ENCODE results near the gene PRM3.

PRM3 gene

DNA sequence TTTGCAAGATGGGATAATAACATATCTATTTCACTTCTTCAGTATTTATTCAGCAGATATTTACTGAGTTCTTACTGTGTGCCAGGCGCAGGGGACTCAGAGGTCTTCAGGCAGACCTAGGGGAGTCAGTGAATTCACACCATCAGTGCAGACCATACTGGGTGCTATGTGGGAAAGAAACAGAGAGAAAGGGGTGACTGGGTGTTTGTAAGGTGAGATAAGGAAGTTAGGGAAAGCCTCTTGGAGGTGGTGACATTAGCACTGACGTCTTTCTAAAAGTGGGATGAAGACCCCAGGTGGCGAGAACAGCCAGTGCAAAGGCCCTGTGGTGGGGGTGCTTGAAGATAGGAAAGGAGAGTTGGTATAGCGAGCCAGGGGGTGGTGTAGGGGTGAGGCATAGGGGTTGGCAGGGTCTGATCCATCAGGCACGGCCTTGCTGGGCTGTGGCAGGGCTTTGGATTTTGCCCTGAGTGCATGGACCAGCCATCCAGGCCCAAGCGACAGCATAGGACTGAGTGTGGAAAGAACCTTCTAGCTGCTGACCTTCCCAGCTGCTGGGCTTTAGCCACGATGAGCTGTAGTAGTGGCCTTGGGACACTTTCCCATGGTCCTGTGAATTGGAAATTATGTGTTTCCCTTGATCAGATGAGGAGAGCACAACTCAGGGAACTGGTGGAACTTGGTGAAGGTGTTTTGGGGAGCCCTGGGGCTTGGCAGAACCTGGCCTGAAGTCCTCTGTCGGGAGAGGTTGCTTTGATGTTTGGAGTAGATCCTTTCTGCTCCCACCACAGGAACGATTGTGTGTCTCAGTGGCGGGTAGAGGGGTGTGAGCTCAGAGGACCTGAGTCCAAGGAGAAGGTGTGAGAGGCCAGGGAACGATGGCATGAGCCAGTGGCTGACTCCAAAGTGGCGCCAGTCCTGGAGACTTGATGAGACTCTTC is 13.5 kb downstream of the PRM3 start:
- FAIRE-seq (no peak), DNase-seq (ENCODE audit: low spot score) (no peak)

DNA sequence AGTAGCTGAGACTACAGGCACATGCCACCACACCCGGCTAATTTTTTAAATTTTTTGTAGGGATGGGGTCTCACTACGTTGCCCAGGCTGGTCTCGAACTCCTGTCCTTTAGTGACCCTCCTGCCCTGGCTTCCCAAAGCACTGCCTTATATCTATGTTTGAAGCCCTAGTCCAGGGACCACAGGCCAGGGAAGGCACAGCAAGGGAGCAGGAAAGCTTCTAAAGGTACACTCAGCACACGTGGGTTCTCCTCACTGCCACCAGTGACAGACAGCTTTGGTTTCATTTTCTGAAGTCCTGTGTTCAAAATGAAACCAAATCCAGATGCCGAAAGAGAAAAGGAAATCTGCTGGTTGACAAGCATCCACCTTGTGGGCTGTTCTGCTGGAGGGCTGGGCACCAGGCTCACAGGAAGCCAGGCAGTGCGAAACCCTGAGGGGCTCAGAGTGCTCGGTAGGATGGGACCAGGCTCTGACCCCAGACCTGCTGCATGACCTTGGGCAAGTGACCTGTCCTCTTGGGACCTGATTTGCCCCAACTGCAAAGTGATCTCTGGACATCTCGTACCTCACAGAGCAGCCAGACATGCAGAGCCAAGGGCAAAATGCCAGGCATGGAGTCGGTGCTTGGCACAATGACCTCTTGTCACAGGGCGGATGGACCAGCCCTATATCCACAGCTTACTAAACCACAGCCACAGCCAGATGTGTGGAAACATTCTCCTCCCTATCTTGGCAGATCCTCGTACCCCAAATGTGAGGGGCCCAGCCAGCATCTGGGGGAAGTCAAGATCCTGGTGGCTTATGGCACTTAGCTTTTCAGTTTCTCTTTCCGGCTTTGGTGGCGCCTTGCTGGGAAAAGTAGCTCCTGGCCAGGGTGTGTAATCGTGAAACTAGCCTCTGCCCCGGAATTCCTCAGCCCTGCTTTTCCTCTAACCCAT is 14.6 kb downstream of the PRM3 start:
- DNase-seq (ENCODE audit: low spot score) (no peak), FAIRE-seq (no peak)

DNA sequence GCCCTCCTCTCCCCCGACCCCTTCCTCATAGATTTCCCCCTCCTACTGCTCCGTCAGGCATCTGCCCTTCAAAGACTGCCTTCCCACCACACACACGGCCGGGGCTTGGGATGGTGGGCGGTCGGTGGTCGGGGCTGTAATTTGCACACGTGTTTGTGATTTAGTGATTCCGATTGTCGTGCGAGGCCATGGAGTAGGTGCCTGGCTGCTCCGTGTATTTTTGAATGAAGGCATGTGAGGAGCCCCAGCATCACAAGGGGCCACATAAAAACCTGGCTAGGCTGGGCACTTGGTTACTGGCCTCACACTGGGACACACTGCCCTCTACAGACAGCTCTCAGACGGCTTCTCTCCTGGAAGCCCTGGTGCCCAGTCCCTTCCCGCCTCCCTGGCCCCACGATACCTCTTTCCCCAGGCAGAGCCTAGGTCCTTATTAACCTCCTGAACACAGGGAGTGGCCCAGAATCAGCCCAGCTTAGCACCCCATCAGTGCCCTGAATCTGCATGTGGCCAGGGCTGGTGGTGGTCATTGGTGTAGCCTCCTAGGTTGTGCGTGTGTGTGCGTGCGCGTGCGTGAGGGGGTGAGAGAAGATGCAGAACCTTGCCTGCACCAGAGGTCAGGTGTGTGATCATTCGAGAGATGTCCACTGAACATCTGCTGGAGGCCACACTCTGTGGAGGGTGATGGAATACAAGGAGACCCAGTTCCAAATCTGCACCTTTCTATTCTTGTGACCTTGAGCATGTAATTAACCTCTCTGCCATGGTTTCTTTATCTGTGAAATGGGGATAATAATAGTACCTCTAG is 16.1 kb downstream of the PRM3 start:
- DNase-seq (ENCODE audit: low spot score) (peak; percentile 62), FAIRE-seq (no peak)

DNA sequence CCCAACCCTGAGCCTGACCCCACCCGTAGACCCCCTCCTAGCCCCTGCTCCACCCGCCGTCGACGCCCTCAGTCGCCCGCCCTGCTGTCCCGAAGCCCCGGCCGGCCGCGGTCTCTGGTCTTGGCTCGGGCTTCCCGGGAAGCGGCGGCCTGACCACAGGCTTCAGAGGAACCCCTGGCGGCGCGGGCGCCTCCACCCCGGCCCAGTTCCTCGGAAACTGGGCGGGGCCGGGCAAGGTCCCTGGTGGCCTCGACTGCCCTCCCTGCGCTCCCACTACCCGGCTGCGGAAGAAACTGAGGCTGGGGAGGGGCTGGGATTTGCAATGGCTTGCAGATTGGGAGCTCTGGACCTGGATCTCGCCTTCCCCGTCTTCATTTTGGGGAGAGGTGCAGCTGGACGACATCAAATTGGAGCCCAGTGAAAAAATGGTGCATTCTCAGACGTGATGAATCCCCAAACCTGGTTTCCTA is 16.7 kb downstream of the PRM3 start:
- no peak for FAIRE-seq
- DNase-seq (ENCODE audit: low spot score): peak; percentile 28

DNA sequence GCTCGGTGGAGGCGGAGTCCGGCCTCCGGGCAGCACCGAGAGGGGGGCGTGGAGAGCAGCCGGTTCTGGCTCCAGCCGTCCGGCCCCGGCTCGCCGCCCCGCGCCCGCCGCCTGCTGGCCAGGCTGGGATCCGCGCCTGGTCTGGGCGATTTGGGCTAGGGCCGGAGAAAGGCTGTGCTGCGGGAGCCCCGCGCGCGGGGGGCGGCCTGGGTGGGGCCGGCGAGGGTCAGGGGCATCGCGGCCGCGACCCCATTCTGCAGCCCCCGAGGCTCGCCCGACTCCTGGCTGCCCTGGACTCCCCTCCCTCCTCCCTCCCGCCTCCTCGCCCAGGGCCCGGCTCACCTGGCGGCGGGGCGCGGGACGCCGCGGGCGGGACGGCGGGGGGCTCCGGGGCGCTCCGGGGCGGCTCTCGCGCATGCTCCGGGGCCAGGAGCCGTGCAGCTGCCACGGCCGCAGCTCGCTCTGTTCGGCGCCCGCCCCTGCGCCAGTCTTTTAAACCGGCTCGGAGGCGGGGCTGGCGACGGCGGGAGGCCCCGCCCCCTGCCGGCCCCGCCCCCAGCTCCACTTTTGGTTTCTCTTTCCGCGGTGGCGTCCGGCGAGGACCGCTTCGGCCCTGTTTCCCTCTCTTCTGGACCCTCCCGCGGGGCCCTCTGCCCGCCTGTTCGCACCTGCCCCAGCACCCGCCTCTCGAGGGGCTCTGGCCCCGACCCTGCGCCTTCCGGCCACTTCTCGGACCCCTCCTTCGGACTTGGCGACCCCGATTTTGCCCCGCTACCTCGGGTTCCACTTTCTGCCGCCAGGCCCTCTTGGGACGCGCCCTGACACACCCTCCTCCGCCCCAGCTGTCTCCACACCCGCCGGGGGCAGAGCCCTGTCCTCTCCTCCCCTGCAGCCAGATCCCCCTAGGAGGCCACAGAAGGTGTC is 17.4 kb downstream of the PRM3 start, which contains the start of gene SOCS1:
SOCS1 (minus strand) TSS at position 468 of the 924 bp plus-strand sequence. CDS start 726 bp downstream, outside the sequence.
- FAIRE-seq: no peak
- DNase-seq (ENCODE audit: low spot score): peak; percentile 68

DNA sequence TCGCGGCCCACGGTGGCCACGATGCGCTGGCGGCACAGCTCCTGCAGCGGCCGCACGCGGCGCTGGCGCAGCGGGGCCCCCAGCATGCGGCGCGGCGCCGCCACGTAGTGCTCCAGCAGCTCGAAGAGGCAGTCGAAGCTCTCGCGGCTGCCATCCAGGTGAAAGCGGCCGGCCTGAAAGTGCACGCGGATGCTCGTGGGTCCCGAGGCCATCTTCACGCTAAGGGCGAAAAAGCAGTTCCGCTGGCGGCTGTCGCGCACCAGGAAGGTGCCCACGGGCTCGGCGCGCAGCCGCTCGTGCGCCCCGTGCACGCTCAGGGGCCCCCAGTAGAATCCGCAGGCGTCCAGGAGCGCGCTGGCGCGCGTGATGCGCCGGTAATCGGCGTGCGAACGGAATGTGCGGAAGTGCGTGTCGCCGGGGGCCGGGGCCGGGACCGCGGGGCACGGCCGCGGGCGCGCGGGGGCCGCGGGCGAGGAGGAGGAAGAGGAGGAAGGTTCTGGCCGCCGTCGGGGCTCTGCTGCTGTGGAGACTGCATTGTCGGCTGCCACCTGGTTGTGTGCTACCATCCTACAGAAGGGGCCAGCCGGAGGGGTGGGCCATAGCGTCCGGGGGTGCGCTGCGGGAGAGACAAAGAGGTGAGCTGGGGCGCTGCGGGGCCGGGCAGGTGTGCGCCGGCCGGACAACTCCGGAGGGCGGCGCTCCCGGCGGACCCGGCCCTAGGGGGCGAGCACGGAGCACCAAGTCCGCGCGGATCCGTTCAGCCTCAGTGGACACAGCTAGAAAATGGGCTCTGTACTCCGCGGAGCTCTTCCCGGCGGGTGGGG is 18.3 kb downstream of the PRM3 start:
- no peak for FAIRE-seq

DNA sequence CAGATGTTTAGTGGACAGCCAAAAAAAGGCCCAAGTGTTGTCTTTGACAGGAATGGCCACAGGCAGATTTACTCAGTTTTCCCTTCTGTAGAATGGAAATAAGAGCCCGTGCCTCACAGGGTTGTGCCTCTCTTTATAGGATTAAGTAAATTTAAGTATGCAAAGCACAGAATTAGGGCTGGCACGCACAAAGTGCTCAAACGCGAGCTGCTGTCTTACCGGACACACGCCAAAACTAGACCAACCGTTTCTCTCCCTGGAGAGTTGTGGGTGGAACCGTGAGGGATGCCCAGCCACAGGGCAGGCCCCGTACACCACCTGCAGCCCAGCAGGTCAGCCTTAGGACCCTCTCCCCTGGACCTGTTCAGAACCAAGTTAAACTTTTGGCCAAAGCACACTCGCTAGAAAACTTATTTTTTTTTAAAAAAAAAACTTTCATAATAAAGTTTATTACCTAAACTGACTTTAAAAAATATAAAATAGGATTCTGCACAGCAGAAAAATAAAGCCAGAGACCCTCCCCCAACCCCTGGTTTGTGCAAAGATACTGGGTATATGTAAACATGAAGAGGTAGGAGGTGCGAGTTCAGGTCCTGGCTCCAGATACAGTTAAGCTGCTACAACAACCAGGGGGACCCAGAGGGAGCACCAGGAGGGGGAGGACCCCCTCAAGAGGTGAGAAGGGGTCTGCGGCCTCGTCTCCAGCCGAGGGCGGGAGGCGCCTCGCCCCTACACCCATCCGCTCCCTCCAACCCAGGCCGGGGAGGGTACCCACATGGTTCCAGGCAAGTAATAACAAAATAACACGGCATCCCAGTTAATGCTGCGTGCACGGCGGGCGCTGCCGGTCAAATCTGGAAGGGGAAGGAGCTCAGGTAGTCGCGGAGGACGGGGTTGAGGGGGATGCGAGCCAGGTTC is 19.2 kb downstream of the PRM3 start:
- FAIRE-seq: no peak
- no peak for DNase-seq (ENCODE audit: low spot score)

More for the DNA sequence above, 18.3 kb downstream of the PRM3 start:
- DNase-seq (ENCODE audit: low spot score): no peak

DNA sequence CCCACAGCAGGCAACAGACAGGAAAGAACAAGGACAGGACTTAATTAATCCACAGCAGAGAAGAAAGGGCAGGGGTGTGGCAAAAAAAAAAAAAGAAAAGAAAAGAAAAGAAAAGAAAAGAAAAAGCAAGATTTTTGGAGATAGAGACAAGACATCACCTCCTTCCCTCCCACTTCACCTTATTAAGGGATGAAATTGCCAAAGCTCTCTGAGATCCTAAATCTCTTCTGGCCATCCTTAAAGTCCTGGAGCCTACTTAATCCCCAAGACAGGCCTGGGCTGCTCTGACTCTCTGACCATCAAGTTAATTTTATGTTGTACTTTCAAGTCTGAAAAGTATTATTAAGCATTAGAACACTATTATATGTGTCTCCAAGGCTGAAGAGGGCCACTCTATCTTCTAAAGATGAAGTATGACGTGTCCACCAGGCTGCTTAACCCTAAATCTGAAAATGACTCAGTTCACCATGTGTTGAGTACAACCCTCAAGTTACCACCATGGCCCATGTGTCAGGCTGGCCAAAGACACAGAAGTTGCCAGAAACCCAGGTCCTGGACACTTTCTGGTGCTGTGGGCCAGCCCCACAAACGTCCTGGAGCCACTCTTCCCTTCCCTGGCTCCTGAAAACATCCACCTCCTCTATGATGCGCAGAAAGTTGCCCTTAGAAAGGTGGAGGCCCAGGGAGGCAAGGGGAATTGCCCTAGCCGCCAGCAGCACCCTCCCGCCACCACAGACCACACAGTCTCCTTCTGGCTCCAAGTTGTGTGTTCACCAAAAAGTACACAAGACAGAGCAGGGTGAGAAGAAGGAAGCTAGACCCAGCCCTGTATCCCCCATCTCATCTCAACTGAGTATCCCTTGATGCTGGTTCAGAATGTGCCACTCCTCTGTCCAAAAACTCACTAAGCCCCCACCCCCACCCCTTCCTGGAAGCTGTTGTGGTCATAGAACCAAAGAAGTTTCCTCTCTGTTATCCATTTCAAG is 20.1 kb downstream of the PRM3 start:
- FAIRE-seq: no peak

DNA sequence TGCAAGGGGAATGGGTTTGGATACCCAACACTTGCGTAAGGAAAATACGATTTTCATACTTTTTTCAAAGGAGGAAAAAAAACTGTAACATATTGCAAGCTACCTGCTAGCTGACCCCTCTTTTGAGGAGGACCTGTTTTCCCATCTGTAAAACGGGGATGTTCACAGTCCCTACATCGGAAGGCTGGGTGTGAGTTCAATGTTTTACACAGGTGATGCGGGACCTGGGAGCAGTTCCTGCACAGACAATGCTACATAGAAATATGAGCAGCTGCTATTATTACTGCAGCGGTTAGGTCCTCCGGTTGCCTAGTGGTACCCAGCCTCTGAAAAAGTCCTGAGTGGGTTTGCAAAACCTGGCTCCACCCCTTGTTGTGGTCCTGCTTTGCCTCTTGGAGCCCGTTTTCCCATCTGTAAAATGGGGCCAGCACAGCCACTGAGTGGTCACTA is 20.9 kb downstream of the PRM3 start:
- DNase-seq (ENCODE audit: low spot score) (no peak), FAIRE-seq (no peak)

More for the DNA sequence above, 20.1 kb downstream of the PRM3 start:
- no peak for DNase-seq (ENCODE audit: low spot score)

DNA sequence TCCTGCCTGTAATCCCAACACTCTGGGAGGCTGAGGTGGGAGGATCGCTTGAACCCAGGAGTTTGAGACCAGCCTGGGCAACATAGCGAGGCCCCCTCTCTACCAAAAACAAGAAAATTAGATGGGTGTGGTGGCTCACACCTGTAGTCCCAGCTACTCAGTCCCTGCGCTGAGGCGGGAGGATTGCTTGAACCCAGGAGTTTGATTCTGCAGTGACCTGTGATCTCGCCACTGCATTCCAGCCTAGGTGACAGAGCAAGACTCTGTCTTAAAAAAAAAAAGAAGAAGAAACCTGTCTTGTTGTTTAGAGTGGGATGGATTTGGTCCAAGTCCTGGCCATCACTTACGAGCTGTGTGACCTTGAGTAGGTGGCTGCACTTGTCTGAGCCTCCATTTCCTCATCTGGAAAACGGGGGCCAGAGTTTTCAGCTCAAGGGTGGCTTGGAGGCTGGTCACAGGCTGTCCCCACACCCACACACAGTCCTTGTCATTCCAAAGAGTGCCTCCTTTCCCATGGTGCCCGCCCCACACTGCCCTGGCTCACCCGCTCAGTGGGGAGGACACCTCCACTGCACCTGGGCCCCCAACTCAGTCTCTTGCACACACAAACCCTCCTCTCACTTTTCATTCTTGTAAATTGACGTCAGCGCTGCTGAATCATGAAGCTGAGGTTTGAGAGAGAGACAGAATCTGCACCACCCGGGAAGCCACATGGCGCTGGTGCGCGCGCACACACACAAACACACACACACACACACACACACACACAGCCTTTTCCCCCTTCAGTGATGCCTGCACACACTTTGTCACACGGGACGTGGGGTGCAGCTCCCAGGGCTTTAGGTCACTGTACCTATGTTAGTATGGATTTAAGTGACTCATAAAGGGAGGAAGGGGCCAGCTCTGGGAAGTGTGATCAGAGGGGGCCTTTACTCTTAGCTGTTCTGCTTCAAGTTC is 21.6 kb downstream of the PRM3 start:
- DNase-seq (ENCODE audit: low spot score): no peak
- FAIRE-seq: no peak

DNA sequence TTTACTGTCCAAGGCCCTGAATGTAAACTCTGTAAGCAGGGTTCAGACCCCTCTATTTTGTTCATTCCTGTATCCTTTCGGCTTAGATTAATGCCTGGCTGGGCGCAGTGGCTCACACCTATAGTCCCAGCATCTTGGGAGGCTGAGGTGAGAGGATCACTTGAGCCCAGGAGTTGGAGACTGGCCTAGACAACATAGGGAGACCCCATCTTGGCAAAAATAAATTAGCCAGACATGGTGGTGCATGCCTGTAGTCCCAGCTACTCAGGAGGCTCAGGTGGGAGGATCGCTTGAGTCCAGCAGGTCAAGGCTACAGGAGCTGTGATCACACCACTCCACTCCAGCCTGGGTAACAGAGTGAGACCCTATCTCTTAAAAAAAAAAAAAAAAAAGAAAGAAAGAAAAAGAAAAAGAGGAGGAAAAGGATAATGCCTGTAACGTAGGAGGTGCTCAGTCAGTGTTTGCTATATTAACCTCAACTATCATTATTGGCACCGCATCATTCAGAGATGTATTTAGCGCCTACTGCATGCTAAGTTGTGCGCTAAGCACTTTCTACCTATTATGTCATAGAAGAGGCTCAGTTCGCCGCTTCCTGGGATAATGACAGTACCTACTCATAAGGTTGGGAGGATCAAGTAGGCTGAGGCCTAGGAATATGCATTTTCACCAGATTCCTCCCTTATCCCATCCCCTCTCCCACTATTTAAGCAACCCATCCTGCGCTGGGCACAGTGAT is 22.5 kb downstream of the PRM3 start:
- FAIRE-seq (no peak), DNase-seq (ENCODE audit: low spot score) (no peak)

DNA sequence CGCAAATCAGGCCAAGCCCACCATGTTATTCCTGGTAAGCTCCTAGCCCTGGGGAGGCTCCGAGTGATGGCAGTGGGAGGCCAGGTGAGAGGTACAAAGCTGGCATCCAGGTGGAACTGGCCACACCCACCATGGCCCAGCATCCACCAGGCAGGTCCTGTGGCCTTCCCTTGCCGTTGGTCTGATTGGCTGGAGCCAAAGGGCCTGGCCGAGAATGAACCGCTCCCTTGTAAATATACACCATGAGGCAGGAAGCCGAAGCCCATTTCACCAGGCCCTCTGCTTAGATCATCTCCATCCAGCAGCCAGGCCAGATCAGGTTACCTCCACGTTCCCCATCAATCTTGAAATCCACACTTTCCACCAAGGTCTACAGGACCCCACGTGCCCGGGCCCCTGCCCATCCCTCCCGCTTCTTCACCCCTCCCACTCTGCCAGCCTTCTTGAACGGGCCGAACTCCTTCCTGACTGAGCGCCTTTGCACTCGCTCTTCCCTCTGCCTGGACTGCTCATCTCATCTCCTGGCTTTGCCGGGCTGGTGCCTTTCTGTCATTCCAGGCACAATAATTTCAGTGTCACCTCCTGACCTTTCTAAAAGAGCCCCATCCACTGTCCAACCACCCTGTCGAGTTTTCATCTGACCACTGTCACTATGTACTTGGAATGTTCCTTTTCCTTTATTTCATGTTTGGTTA is 23.2 kb downstream of the PRM3 start:
- DNase-seq (ENCODE audit: low spot score) (no peak), FAIRE-seq (no peak)

DNA sequence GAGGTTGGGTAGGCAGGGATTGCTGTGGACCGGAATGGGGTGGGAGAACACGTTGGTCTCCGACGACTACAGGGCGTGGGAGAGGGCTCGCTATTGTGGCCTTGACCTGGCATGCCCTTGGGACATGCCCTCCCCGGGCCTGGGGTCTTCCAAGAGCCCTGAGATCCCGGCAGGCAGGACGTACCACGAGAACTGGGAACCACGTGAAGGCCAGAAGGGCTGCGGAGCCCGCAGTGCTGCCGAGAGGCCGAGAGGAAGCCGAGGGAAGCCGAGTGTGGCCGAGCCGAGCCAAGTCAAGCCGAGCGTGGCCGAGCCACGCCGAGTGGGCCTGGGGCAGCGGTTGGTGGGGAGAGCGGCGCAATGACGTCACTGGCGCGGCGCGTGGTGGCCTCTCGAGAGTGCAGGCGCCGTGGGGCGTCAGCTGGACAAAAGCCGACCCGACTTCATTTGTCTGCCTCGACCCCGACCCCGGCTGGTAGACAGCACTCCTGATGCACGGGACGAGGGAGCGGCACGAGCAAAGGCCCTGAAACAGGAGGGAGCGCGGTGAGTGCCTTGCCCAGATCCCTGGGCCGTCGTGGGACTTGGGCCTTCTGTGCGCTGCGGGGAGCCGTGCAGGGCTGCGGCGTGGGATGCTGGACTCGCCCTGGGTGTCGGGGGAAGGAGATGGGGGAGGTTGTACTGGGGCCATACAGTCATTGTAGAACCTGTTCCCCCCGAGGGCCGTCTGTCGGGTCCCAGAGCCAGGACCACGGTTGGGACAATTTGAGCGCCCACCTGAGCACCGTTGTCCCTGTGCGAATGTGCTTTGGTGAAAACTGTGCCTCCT is 24.0 kb downstream of the PRM3 start:
- DNase-seq (ENCODE audit: low spot score) (no peak), FAIRE-seq (no peak)
